HCT116 (cell line): ENCODE results near the gene ATP6V0A1. TPM values are rescaled to one million over a fixed set of nuclear protein-coding genes. Genes with fewer than 3 reads are reported as not detected.

Experiments
- ATAC-seq: fragments of 200-7000 bp; cut with Tn5 transposase; 2 replicates; pipeline ENCODE4 v1.9.1; 2020; ENCODE audit warnings: mild to moderate bottlenecking, moderate library complexity
- BruUV-seq: library from RNA; stranded (reverse); fragments of 400-500 nt; replicated peaks from 2 replicates; lab custom pipeline; 2021; lab: Mats Ljungman, UMichigan
- CTCF ChIA-PET: fragments of 300-600 bp; sonication (Branson Sonifier 250); formaldehyde crosslinking; loops from one replicate; lab custom pipeline; 2021; ENCODE audit warnings: antibody characterized with exemption; lab: Charles Lee
- POLR2A ChIA-PET: fragments of 300-600, 350-600 bp; sonication (Branson Sonifier 250); formaldehyde crosslinking; loops from one replicate; lab custom pipeline; 2021; ENCODE audit warnings: antibody characterized with exemption; lab: Charles Lee
- RAD21 ChIA-PET, 2 experiments: fragments of 300-600 bp; sonication (Branson Sonifier 250); formaldehyde crosslinking; loops; one replicate each; lab custom pipeline; 2023; ENCODE audit warnings: low total read pairs in 2 of 2; ENCODE audit not compliant: uncharacterized antibody in 2 of 2, unreplicated experiment in 2 of 2, low non-redundant PET in 1 of 2; lab: Charles Lee
- DNase-seq: peaks from one replicate; pipeline ENCODE4 v3.0.0-alpha.2; 2010; ENCODE audit warnings: low read depth, low spot score
- H2AFZ ChIP-seq: fragments of 200-600 bp; shearing (Covaris generic), sonication (generic); 2 replicates; pipeline ENCODE4 v1.6.1; 2017; ENCODE audit warnings: low read depth, mixed run types, mixed read lengths, antibody characterized with exemption, low read length; ENCODE audit not compliant: poor library complexity, severe bottlenecking
- H3K27ac ChIP-seq: 2 replicates; pipeline ENCODE4 v1.5.1; 2012; ENCODE audit warnings: low read depth, low read length
- H3K27me3 ChIP-seq: fragments of 200-600 bp; sonication (generic); 2 replicates; pipeline ENCODE4 v1.6.1; 2016; ENCODE audit warnings: mixed run types, low read length, mixed read lengths; ENCODE audit not compliant: insufficient read depth
- H3K36me3 ChIP-seq, 2 experiments: fragments of 200-500 bp in 1 of 2; fragments of 200-600 bp in 1 of 2; sonication (Bioruptor generic) in 1 of 2; sonication (generic) in 1 of 2; 2 replicates each; pipeline versions ENCODE4 v1.5.1 to v1.6.1; 2014 to 2016; ENCODE audit warnings: low read length in 2 of 2, inconsistent platforms in 1 of 2, mixed read lengths in 1 of 2, mixed run types in 1 of 2; ENCODE audit not compliant: insufficient read depth in 2 of 2, control insufficient read depth in 1 of 2
- H3K4me1 ChIP-seq, 2 experiments: fragments of 200-600 bp in 1 of 2; sonication (generic) in 1 of 2; 2 replicates each; pipeline versions ENCODE4 v1.5.1 to v1.6.1; 2012 to 2017; ENCODE audit warnings: low read length in 2 of 2, inconsistent platforms in 1 of 2, mild to moderate bottlenecking in 1 of 2, mixed read lengths in 1 of 2, mixed run types in 1 of 2, moderate library complexity in 1 of 2; ENCODE audit not compliant: insufficient read depth in 2 of 2, control insufficient read depth in 1 of 2
- H3K4me2 ChIP-seq: fragments of 200-600 bp; sonication (generic); 2 replicates; pipeline ENCODE4 v1.6.1; 2017; ENCODE audit warnings: mixed run types, low read length, mixed read lengths
- H3K4me3 ChIP-seq, 2 experiments: fragments of 200-600 bp in 1 of 2; sonication (generic) in 1 of 2; replicated peaks in 1 of 2; 2 replicates each; pipeline ENCODE4 v1.5.1; 2011 to 2016; ENCODE audit warnings: low read length in 2 of 2, control low read depth in 1 of 2, low read depth in 1 of 2, mild to moderate bottlenecking in 1 of 2, mixed read lengths in 1 of 2, mixed run types in 1 of 2
- H3K79me2 ChIP-seq: fragments of 200-600 bp; sonication (generic); 2 replicates; pipeline ENCODE4 v1.6.1; 2017; ENCODE audit warnings: mild to moderate bottlenecking, mixed run types, low read length, moderate library complexity, mixed read lengths; ENCODE audit not compliant: insufficient read depth
- H3K9ac ChIP-seq: fragments of 200-600 bp; sonication (generic); 2 replicates; pipeline ENCODE4 v1.6.1; 2016; ENCODE audit warnings: low read length, mixed read lengths
- H3K9me2 ChIP-seq: fragments of 200-600 bp; sonication (generic), shearing (Covaris generic); 2 replicates; pipeline ENCODE4 v1.6.1; 2017; ENCODE audit warnings: mixed run types, mild to moderate bottlenecking, moderate library complexity; ENCODE audit not compliant: insufficient read depth
- H3K9me3 ChIP-seq, 2 experiments: fragments of 200-500 bp in 1 of 2; fragments of 200-600 bp in 1 of 2; sonication (Bioruptor generic) in 1 of 2; sonication (generic) in 1 of 2; 2 replicates each; pipeline ENCODE4 v1.6.1; 2014 to 2017; ENCODE audit warnings: low read length in 2 of 2, mixed read lengths in 2 of 2, inconsistent platforms in 1 of 2, low read depth in 1 of 2, mild to moderate bottlenecking in 1 of 2, mixed run types in 1 of 2, moderate library complexity in 1 of 2; ENCODE audit not compliant: control insufficient read depth in 1 of 2, insufficient read depth in 1 of 2
- H4K20me1 ChIP-seq: fragments of 200-600 bp; sonication (generic), shearing (Covaris generic); 2 replicates; pipeline ENCODE4 v1.6.1; 2017; ENCODE audit warnings: mixed run types, mild to moderate bottlenecking, moderate library complexity; ENCODE audit not compliant: insufficient read depth
- CEBPB ChIP-seq: IDR thresholded peaks from 2 replicates; pipeline ENCODE4 v1.6.1; 2012; ENCODE audit warnings: low read depth
- CTCF ChIP-seq, 3 experiments: fragments of 200-600 bp in 1 of 3; sonication (generic) in 1 of 3; IDR thresholded peaks in 2 of 3; conservative IDR thresholded peaks in 1 of 3; 2 replicates each; pipeline ENCODE4 v1.5.1; 2012 to 2017; ENCODE audit warnings: low read depth in 2 of 3, low read length in 2 of 3, antibody characterized with exemption in 1 of 3, borderline replicate concordance in 1 of 3, control low read depth in 1 of 3, mild to moderate bottlenecking in 1 of 3, mixed read lengths in 1 of 3, mixed run types in 1 of 3, moderate library complexity in 1 of 3; ENCODE audit not compliant: insufficient read depth in 1 of 3
- EGR1 ChIP-seq: IDR thresholded peaks from 2 replicates; pipeline ENCODE4 v1.6.1; 2012; ENCODE audit warnings: low read depth
- ELF1 ChIP-seq: IDR thresholded peaks from 2 replicates; pipeline ENCODE4 v1.6.1; 2012; ENCODE audit warnings: low read depth, borderline replicate concordance
- EZH2 ChIP-seq: fragments of 200-600 bp; sonication (generic); IDR thresholded peaks from 2 replicates; pipeline ENCODE4 v1.6.1; 2017; ENCODE audit warnings: antibody characterized with exemption, mixed run types
- EZH2phosphoT487 ChIP-seq: fragments of 200-600 bp; IDR thresholded peaks from 2 replicates; pipeline ENCODE4 v1.6.1; 2018; ENCODE audit warnings: antibody characterized with exemption, borderline replicate concordance
- POLR2A ChIP-seq: IDR thresholded peaks from 2 replicates; pipeline ENCODE4 v1.7.0; 2011; ENCODE audit warnings: borderline replicate concordance; ENCODE audit not compliant: insufficient read depth, insufficient read length; ENCODE audit errors: extremely low read depth
- POLR2AphosphoS5 ChIP-seq: IDR thresholded peaks from 2 replicates; pipeline ENCODE4 v1.6.1; 2011; ENCODE audit warnings: mild to moderate bottlenecking, low read depth, low read length, moderate library complexity
- RAD21 ChIP-seq: IDR thresholded peaks from 2 replicates; pipeline ENCODE4 v1.6.1; 2012; ENCODE audit warnings: low read depth, mild to moderate bottlenecking
- SP1 ChIP-seq: IDR thresholded peaks from 2 replicates; pipeline ENCODE4 v1.6.1; 2012; ENCODE audit warnings: low read depth
- SRF ChIP-seq: IDR thresholded peaks from 2 replicates; pipeline ENCODE4 v1.6.1; 2012; ENCODE audit warnings: low read depth
- TCF7L2 ChIP-seq: IDR thresholded peaks from 2 replicates; pipeline ENCODE4 v1.7.0; 2011; ENCODE audit warnings: borderline replicate concordance, inconsistent platforms; ENCODE audit not compliant: insufficient read depth, insufficient read length; ENCODE audit errors: extremely low read depth
- ZBTB33 ChIP-seq: IDR thresholded peaks from 2 replicates; pipeline ENCODE4 v1.6.1; 2011; ENCODE audit warnings: mild to moderate bottlenecking, low read length, moderate library complexity; ENCODE audit not compliant: insufficient replicate concordance; ENCODE audit errors: extremely low read depth
- ZNF274 ChIP-seq: fragments of 200-500 bp; sonication (Bioruptor generic); IDR thresholded peaks from 2 replicates; pipeline ENCODE4 v1.6.1; 2014; ENCODE audit warnings: mild to moderate bottlenecking, low read depth, low read length, inconsistent platforms
- intact Hi-C: fragments of 100-400 bp; cut with micrococcal nuclease; formaldehyde crosslinking; loops from 2 replicates; pipeline ENCODE4 v1.10.0; 2022
- total RNA-seq: library from RNA; stranded (reverse); gene quantifications from one replicate; pipeline ENCODE4 v1.2.1, GENCODE V29; 2021; ENCODE audit not compliant: unreplicated experiment
- TF ChIP-seq, protein P1 (sequence below): IDR thresholded peaks from 2 replicates; pipeline ENCODE4 v1.6.1; 2012

ATP6V0A1 gene
- total RNA-seq, 1 experiment from 2014 or later: 65.2 TPM

DNA sequence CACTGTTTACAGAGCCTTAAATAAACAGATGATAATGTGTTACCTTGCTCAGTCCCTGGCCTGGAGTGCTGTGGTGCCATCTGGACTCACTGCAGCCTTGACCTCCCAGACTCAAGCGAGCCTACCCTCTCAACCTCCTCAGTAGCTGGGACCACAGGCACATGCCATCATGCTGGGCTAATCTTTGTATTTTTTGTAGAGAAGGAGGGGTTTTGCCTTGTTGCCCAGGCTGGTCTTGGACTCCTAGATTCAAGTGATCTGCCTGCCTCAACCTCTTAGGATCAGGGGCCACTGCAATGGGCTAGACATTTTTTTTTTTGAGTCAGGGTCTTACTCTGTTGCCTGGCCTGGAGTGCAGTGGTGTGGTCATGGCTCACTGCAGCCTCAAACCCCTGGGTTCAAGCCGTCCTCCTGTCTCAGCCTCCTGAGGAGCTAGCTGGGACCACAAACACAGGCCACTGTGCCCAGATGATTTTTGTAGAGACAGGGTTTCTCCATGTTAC is 72.3 kb downstream of the ATP6V0A1 start:
- TF ChIP-seq ELF1: no peak
- no peak for TF ChIP-seq ZBTB33
- TF ChIP-seq SRF: no peak
- TF ChIP-seq EZH2: no peak
- TF ChIP-seq ZNF274: no peak
- no peak for TF ChIP-seq CEBPB
- TF ChIP-seq SP1: no peak
- TF ChIP-seq POLR2AphosphoS5: no peak
- TF ChIP-seq, protein P1, sequence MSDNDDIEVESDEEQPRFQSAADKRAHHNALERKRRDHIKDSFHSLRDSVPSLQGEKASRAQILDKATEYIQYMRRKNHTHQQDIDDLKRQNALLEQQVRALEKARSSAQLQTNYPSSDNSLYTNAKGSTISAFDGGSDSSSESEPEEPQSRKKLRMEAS: no peak
- no peak for TF ChIP-seq RAD21
- TF ChIP-seq CTCF (IDR thresholded peaks at IDR 0.05 in 2 of 3, conservative IDR thresholded peaks at IDR 0.05 in 1 of 3; ENCODE audit: borderline replicate concordance in 1 of 3, insufficient read depth in 1 of 3, low read depth in 2 of 3, low read length in 2 of 3): no peak
- no peak for TF ChIP-seq TCF7L2
- no peak for TF ChIP-seq EZH2phosphoT487
- no peak for TF ChIP-seq POLR2A
- TF ChIP-seq EGR1: no peak
- H3K4me2 ChIP-seq: peak overlapping the region; percentile 80; the same call in 1 of the 2 replicates
- peaks cover 27 to 55% of the 10 kb centered on the region in 2 experiments for H3K4me1 ChIP-seq
- intact Hi-C loops: no loop called here
- H3K79me2 ChIP-seq: no peaks in the 10 kb centered on the region
- POLR2A ChIA-PET: interaction anchor here (1.3 to 2.0 kb wide), 2 partner anchors 10 to 11 kb away, joined by 3 to 5 read pairs; no protein-coding TSS in a partner anchor
- H3K9ac ChIP-seq: no peak overlapping the region
- H3K9me2 ChIP-seq: no peaks in the 10 kb centered on the region
- H2AFZ ChIP-seq: no peak overlapping the region
- no peaks in the 10 kb centered on the region for H4K20me1 ChIP-seq
- DNase-seq (no peak), ATAC-seq (no peak)
- H3K36me3 ChIP-seq: no peaks in the 10 kb centered on the region
- RAD21 ChIA-PET: no interaction called here
- no peak overlapping the region for H3K4me3 ChIP-seq
- CTCF ChIA-PET: interaction anchor here (0.9 to 2.3 kb wide), 4 partner anchors 12 to 209 kb away, joined by 3 to 11 read pairs (median 4); no protein-coding TSS in a partner anchor
- BruUV-seq: no TSS peak
- H3K9me3 ChIP-seq: no peaks in the 10 kb centered on the region
- no peaks in the 10 kb centered on the region for H3K27me3 ChIP-seq
- H3K27ac ChIP-seq: peak overlapping the region; percentile 60; the same call in 1 of the 2 replicates
